Activated naive CD8-positive, alpha-beta T cell treated with anti-CD3 and anti-CD28 coated beads, Interleukin-2, amount 50 U/mL, for 24 hours (primary cell): ENCODE measurements around the gene HMOX2.
A peak's percentile ranks its signal among the peaks of the same experiment; 100 is the strongest.

Experiments
- ATAC-seq: fragments of 150-1000 bp; cut with Tn5 transposase; one replicate; pipeline ENCODE4 v1.10.0; 2021
- DNase-seq: peaks from one replicate; pipeline ENCODE4 v3.0.0; 2021
- H3K27ac Mint-ChIP-seq: one replicate; pipeline ENCODE4 v1.8.0; 2021; ENCODE audit warnings: mild to moderate bottlenecking, mixed read lengths
- H3K27me3 Mint-ChIP-seq: one replicate; pipeline ENCODE4 v1.8.0; 2021; ENCODE audit warnings: mixed read lengths
- H3K36me3 Mint-ChIP-seq: one replicate; pipeline ENCODE4 v1.8.0; 2021; ENCODE audit warnings: low read depth, mixed read lengths
- H3K4me1 Mint-ChIP-seq: one replicate; pipeline ENCODE4 v1.8.0; 2021; ENCODE audit warnings: mixed read lengths
- H3K4me3 Mint-ChIP-seq: one replicate; pipeline ENCODE4 v1.8.0; 2021; ENCODE audit warnings: mild to moderate bottlenecking, moderate library complexity, mixed read lengths
- H3K9me3 Mint-ChIP-seq: one replicate; pipeline ENCODE4 v1.8.0; 2021; ENCODE audit warnings: mixed read lengths

HMOX2 gene

GRCh38 chr16:4506450-4506849, 30.3 kb downstream of the HMOX2 start:
- Mint-ChIP-seq H3K9me3 (no peaks in the 10 kb centered on the region), H3K27ac (peak overlapping the region; percentile 80), H3K27me3 (no peaks in the 10 kb centered on the region), H3K4me3 (no peak overlapping the region), H3K36me3 (peaks cover 21% of the 10 kb centered on the region), H3K4me1 (peaks cover 46% of the 10 kb centered on the region)
- ATAC-seq (peak; percentile 81), DNase-seq (peak; percentile 57)

DNA sequence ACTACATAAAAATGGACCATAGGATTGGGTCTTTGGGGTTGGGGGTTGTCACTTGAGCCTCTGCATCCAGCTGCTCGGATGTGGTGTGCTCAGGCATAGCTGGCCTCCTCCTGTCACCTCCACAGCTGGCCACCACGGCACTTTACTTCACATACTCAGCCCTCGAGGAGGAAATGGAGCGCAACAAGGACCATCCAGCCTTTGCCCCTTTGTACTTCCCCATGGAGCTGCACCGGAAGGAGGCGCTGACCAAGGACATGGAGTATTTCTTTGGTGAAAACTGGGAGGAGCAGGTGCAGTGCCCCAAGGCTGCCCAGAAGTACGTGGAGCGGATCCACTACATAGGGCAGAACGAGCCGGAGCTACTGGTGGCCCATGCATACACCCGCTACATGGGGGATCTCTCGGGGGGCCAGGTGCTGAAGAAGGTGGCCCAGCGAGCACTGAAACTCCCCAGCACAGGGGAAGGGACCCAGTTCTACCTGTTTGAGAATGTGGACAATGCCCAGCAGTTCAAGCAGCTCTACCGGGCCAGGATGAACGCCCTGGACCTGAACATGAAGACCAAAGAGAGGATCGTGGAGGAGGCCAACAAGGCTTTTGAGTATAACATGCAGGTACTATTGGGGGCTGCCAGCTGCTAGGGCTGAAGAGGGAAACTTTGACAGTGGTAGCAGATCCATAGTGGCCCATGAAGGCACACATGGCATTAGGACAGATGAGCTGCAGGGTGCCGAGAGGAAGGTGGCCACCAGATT, 31.6 kb downstream of the HMOX2 start:
- H3K27me3 Mint-ChIP-seq = no peaks in the 10 kb centered on the region
- no peak overlapping the region for H3K4me3 Mint-ChIP-seq
- no peak for DNase-seq
- ATAC-seq = no peak
- peaks cover 42% of the 10 kb centered on the region for H3K4me1 Mint-ChIP-seq
- H3K27ac Mint-ChIP-seq = peak overlapping the region; percentile 52
- H3K9me3 Mint-ChIP-seq = no peaks in the 10 kb centered on the region
- H3K36me3 Mint-ChIP-seq = peaks cover 28% of the 10 kb centered on the region

GRCh38 chr16:4508806-4509205, 32.6 kb downstream of the HMOX2 start:
- Mint-ChIP-seq H3K4me1 (peaks cover 40% of the 10 kb centered on the region), H3K4me3 (no peak overlapping the region), H3K36me3 (peaks cover 27% of the 10 kb centered on the region), H3K9me3 (no peaks in the 10 kb centered on the region), H3K27me3 (no peaks in the 10 kb centered on the region), H3K27ac (no peak overlapping the region)
- DNase-seq (no peak), ATAC-seq (no peak)

DNA sequence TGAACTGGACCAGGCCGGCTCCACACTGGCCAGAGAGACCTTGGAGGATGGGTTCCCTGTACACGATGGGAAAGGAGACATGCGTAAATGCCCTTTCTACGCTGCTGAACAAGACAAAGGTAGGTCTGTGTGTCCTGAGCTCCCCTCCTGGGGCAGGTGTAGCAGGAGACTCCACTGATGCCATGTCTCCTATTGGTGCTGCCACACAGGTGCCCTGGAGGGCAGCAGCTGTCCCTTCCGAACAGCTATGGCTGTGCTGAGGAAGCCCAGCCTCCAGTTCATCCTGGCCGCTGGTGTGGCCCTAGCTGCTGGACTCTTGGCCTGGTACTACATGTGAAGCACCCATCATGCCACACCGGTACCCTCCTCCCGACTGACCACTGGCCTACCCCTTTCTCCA, 33.2 kb downstream of the HMOX2 start:
- H3K27ac Mint-ChIP-seq = no peak overlapping the region
- H3K9me3 Mint-ChIP-seq = no peaks in the 10 kb centered on the region
- H3K4me1 Mint-ChIP-seq = peaks cover 43% of the 10 kb centered on the region
- ATAC-seq (no peak), DNase-seq (no peak)
- H3K4me3 Mint-ChIP-seq = no peak overlapping the region
- H3K27me3 Mint-ChIP-seq = no peaks in the 10 kb centered on the region
- peaks cover 27% of the 10 kb centered on the region for H3K36me3 Mint-ChIP-seq

- peak overlapping the region; percentile 59 for H3K27ac Mint-ChIP-seq
- ATAC-seq = no peak
- H3K36me3 Mint-ChIP-seq = peaks cover 27% of the 10 kb centered on the region
- H3K9me3 Mint-ChIP-seq = no peaks in the 10 kb centered on the region
- no peak overlapping the region for H3K4me3 Mint-ChIP-seq
- H3K27me3 Mint-ChIP-seq = no peaks in the 10 kb centered on the region
- DNase-seq = no peak
- H3K4me1 Mint-ChIP-seq = peaks cover 44% of the 10 kb centered on the region
Observed at GRCh38 chr16:4510131-4510530, 33.9 kb downstream of the HMOX2 start.

DNA sequence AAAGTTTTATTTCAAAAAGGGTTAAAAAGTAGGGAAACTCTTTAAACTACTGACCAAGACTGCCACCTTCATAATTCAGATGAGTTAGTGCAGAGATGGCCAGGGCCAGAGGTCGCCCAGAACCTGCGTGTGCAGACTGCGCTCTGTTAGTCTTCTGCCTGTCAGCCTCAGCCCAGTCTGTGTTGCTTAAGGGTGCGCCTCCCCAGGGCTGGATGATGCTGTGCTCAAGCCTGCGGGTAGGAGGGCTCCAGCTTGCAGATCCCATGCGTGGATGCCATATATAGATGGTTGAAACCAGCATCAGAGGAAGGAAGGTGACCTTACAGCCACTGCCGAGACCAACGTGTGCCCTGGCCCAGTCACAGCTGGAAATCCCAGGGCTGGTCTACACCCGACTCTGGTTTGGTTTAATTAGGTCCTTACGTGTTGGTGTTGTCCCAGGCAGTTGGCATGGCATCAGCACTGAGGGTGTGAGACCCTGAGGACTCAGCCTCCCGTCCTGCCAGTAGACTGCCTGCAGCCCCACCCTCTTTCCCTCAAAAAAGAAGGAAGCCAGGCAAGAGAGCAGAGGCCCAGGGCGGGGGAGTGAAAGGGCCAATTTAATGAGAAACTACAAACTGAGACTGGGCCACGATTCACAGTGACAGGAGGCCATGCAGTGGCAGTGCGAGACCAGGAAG, 34.7 kb downstream of the HMOX2 start:
- DNase-seq (no peak), ATAC-seq (no peak)
- Mint-ChIP-seq H3K9me3 (no peaks in the 10 kb centered on the region), H3K27ac (no peak overlapping the region), H3K4me1 (peaks cover 44% of the 10 kb centered on the region), H3K36me3 (peaks cover 28% of the 10 kb centered on the region), H3K4me3 (no peak overlapping the region), H3K27me3 (no peaks in the 10 kb centered on the region)

DNA sequence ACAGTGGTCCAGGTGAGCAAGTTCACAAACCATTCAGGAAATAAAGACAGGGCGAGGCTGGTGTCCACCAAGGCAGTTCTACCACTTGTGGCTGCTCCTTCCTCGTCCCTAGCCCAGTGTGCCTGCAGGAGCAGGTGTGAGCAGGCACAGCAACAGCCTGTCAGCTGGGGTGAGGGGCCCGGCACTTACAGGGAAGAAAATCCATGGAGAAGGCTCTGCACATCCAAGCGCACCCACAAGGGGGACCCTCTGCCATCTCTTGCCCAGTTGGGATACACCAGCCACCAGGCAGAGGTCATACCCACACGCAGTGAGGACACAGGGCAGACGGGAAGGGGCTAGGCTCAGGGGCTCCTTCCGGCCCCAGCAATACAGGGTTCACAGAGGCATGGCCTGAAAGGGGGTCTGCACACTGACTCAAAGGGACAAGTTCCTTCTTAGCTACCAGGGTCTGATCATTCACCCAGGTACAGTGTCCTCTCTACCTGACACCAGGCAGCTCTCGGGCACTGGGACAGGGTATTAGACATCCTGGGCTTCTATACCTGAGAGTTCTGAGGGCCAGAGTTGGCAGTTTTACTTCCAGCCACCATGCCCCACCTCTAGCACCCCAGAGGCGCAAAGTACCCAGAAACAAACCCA, 35.4 kb downstream of the HMOX2 start:
- H3K27ac Mint-ChIP-seq = no peak overlapping the region
- H3K36me3 Mint-ChIP-seq = peaks cover 31% of the 10 kb centered on the region
- ATAC-seq = no peak

DNA sequence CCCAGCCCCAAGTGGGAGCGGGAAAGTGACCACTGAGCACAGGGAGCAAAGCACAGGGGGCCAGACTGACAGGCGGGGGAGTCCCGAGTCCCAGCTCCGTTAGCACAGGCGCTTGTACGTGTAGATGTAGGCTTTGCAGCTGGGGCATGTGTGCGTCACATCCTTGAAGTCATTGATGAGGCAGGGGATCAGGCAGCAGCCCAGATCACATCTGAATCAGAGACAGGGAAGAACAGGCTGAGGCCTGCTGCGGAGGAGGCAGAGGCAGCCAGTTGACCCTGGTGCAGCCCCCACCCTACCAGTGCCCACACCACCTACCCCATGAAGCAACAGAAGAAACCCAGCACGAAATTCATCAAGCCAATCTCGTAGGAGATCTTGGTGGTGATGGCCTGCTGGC, 36.3 kb downstream of the HMOX2 start:
- no peaks in the 10 kb centered on the region for H3K9me3 Mint-ChIP-seq
- DNase-seq = no peak
- H3K36me3 Mint-ChIP-seq = peaks cover 26% of the 10 kb centered on the region
- peaks cover 50% of the 10 kb centered on the region for H3K4me1 Mint-ChIP-seq
- no peaks in the 10 kb centered on the region for H3K27me3 Mint-ChIP-seq
- H3K27ac Mint-ChIP-seq = peak overlapping the region; percentile 27
- ATAC-seq = no peak
- no peak overlapping the region for H3K4me3 Mint-ChIP-seq

More for the DNA sequence above, 35.4 kb downstream of the HMOX2 start:
- Mint-ChIP-seq H3K4me1 (peaks cover 45% of the 10 kb centered on the region), H3K9me3 (no peaks in the 10 kb centered on the region), H3K4me3 (no peak overlapping the region), H3K27me3 (no peaks in the 10 kb centered on the region)
- no peak for DNase-seq

DNA sequence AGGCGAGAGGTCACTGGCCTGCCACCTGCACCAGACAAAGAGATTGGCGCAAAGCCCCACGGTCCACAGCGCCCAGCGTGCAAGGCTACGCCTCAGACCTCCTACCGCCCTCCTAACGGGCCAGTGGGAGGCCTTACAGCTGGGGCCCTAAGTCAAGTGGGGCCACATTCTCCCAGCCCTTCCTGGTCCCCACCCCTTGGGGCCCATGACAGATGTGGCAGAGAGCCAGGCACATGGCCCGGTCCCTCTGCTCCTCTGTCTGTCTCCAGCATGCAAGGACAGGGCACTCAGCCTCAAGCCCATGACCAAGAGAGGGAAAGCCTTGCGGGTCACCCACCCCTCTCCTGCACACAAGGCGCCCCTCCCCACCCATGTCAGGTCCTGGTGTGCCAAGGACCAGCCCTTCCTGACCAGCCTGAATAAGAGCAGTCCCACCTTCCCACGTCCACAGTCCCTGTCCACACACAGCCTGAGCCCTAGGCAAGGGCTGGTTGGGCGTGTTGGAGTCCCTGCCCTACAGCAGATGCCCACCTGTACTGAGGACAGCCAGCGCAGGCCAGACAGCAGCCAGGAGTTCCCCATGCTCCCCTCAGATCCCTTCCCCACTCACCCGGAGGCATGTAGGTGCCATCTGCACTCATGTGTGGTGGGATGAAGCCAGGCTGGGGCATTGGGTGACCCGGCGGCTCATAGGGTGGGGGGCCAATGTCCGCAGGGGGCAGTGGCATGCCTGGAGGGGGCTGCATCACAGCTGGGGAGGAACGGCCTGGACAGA, 37.1 kb downstream of the HMOX2 start:
- H3K9me3 Mint-ChIP-seq = no peaks in the 10 kb centered on the region
- ATAC-seq = no peak
- H3K36me3 Mint-ChIP-seq = peaks cover 24% of the 10 kb centered on the region
- H3K27me3 Mint-ChIP-seq = no peaks in the 10 kb centered on the region
- H3K4me3 Mint-ChIP-seq = no peak overlapping the region
- peaks cover 50% of the 10 kb centered on the region for H3K4me1 Mint-ChIP-seq
- peak overlapping the region; percentile 70 for H3K27ac Mint-ChIP-seq
- DNase-seq = no peak

- Mint-ChIP-seq H3K4me1 (peaks cover 50% of the 10 kb centered on the region), H3K36me3 (peaks cover 24% of the 10 kb centered on the region), H3K9me3 (no peaks in the 10 kb centered on the region), H3K27ac (peak overlapping the region; percentile 70), H3K4me3 (no peak overlapping the region), H3K27me3 (no peaks in the 10 kb centered on the region)
- DNase-seq (no peak), ATAC-seq (no peak)
Observed at GRCh38 chr16:4513881-4514280, 37.7 kb downstream of the HMOX2 start.

DNA sequence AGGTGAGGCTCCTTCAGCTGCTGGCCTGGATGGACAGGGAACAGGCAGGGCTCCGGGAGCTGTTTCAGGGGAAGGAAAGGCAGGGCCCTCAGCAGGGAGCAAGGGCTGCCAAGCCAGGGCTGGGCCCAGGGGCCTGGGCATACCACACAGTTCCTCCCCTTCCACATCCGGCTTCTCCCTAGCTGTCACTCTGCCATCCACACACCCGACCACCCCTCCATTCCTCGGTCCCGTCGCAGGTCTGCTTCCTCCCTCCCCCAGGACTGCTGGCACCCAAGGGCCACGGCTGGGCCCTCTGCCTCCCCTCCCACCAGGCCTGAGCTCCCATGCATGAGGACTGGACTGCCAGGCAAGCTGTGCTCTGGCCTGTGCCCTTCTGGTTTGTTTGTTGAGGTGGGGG, 38.4 kb downstream of the HMOX2 start:
- Mint-ChIP-seq H3K27ac (peak overlapping the region; percentile 81), H3K36me3 (peaks cover 23% of the 10 kb centered on the region), H3K27me3 (no peaks in the 10 kb centered on the region), H3K4me3 (peak overlapping the region; percentile 35), H3K9me3 (no peaks in the 10 kb centered on the region), H3K4me1 (peaks cover 50% of the 10 kb centered on the region)
- DNase-seq (no peak), ATAC-seq (no peak)

DNA sequence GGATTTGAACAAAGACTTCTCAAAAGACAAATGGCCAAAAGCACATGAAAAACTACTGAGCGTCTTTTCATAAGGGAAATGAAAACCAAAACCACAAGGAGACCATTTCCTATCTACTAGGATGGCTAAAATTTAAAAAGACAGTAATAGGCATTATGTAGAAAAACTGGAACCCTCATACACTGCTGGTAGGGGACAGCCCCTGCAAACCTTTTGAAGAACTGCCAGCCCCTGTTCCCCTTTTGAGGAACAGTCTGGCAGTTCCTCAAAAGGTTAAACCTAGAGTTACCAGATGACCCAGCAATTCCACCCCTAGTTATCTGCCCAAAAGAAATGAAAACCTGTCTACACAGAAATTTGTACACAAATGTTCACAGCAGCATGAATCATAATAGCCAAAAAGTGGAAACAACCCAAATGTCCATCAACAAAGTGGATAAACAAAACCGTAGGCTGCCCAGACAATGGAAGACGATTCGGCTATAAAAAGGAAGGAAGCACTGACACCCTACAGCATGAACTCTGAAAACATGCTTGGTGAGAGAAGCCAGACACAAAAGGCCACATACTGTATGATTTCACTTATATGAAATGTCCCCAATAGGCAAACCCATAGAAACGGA, 39.5 kb downstream of the HMOX2 start:
- Mint-ChIP-seq H3K4me3 (peak overlapping the region; percentile 37), H3K36me3 (peaks cover 18% of the 10 kb centered on the region), H3K9me3 (no peaks in the 10 kb centered on the region), H3K27ac (peak overlapping the region; percentile 81), H3K4me1 (peaks cover 49% of the 10 kb centered on the region), H3K27me3 (no peaks in the 10 kb centered on the region)
- ATAC-seq (peak; percentile 68), DNase-seq (no peak)

- H3K27me3 Mint-ChIP-seq = no peaks in the 10 kb centered on the region
- H3K36me3 Mint-ChIP-seq = peaks cover 5% of the 10 kb centered on the region
- H3K9me3 Mint-ChIP-seq = no peaks in the 10 kb centered on the region
- no peak overlapping the region for H3K4me3 Mint-ChIP-seq
- no peak for ATAC-seq
- peaks cover 38% of the 10 kb centered on the region for H3K4me1 Mint-ChIP-seq
- no peak for DNase-seq
- H3K27ac Mint-ChIP-seq = no peak overlapping the region
Observed at GRCh38 chr16:4517812-4518680, 41.8 kb downstream of the HMOX2 start.
